ENCODE measurements around the gene POLE.

Gene POLE

GRCh38 chr12:132581348-132582057, 105.6 kb downstream of the POLE start:
- in situ Hi-C loops (cut with HindIII; ENCODE audit: low sequenced_read_pairs) = no loop called here
- TF ChIP-seq CTCF (IDR thresholded peaks at IDR 0.05; ENCODE audit: low read depth, low read length, missing control alignments) = no peak
- no peak overlapping the region for H3K4me3 ChIP-seq (ENCODE audit: low read depth, low read length)
- DNase-seq (ENCODE audit: low read depth) = no peak

- TF ChIP-seq CTCF (IDR thresholded peaks at IDR 0.05; ENCODE audit: low read depth, low read length, missing control alignments) = no peak
- H3K4me3 ChIP-seq (ENCODE audit: low read depth, low read length) = no peak overlapping the region
- in situ Hi-C loops (cut with HindIII; ENCODE audit: low sequenced_read_pairs) = no loop called here
- no peak for DNase-seq (ENCODE audit: low read depth)
Observed at GRCh38 chr12:132580701-132581292, 106.3 kb downstream of the POLE start.

GRCh38 chr12:132579744-132580143, 107.4 kb downstream of the POLE start:
- TF ChIP-seq CTCF (IDR thresholded peaks at IDR 0.05; ENCODE audit: low read depth, low read length, missing control alignments) = no peak
- H3K4me3 ChIP-seq (ENCODE audit: low read depth, low read length) = no peak overlapping the region
- in situ Hi-C loops (cut with HindIII; ENCODE audit: low sequenced_read_pairs) = no loop called here
- DNase-seq (ENCODE audit: low read depth) = no peak

GRCh38 chr12:132578826-132579225, 108.3 kb downstream of the POLE start:
- TF ChIP-seq CTCF (IDR thresholded peaks at IDR 0.05; ENCODE audit: low read depth, low read length, missing control alignments) = no peak
- no peak overlapping the region for H3K4me3 ChIP-seq (ENCODE audit: low read depth, low read length)
- in situ Hi-C loops (cut with HindIII; ENCODE audit: low sequenced_read_pairs) = no loop called here
- DNase-seq (ENCODE audit: low read depth) = no peak

- in situ Hi-C loops (cut with HindIII; ENCODE audit: low sequenced_read_pairs) = no loop called here
- no peak overlapping the region for H3K4me3 ChIP-seq (ENCODE audit: low read depth, low read length)
- TF ChIP-seq CTCF (IDR thresholded peaks at IDR 0.05; ENCODE audit: low read depth, low read length, missing control alignments) = no peak
Observed at GRCh38 chr12:132578118-132578517, 109.0 kb downstream of the POLE start.

GRCh38 chr12:132577191-132577920, 109.8 kb downstream of the POLE start:
- TF ChIP-seq CTCF (IDR thresholded peaks at IDR 0.05; ENCODE audit: low read depth, low read length, missing control alignments) = no peak
- in situ Hi-C loops (cut with HindIII; ENCODE audit: low sequenced_read_pairs) = no loop called here
- H3K4me3 ChIP-seq (ENCODE audit: low read depth, low read length) = no peak overlapping the region
- DNase-seq (ENCODE audit: low read depth) = no peak

More at GRCh38 chr12:132578118-132578517, 109.0 kb downstream of the POLE start:
- no peak for DNase-seq (ENCODE audit: low read depth)
